ENCODE results near the gene B3GNT4. TPM values are rescaled to one million over a fixed set of nuclear protein-coding genes. Genes with fewer than 3 reads are reported as not detected.
A peak's percentile ranks its signal among the peaks of the same experiment; 100 is the strongest.

The B3GNT4 gene
- total RNA-seq, 1 experiment from 2014 or later, result 0.21 TPM

DNA sequence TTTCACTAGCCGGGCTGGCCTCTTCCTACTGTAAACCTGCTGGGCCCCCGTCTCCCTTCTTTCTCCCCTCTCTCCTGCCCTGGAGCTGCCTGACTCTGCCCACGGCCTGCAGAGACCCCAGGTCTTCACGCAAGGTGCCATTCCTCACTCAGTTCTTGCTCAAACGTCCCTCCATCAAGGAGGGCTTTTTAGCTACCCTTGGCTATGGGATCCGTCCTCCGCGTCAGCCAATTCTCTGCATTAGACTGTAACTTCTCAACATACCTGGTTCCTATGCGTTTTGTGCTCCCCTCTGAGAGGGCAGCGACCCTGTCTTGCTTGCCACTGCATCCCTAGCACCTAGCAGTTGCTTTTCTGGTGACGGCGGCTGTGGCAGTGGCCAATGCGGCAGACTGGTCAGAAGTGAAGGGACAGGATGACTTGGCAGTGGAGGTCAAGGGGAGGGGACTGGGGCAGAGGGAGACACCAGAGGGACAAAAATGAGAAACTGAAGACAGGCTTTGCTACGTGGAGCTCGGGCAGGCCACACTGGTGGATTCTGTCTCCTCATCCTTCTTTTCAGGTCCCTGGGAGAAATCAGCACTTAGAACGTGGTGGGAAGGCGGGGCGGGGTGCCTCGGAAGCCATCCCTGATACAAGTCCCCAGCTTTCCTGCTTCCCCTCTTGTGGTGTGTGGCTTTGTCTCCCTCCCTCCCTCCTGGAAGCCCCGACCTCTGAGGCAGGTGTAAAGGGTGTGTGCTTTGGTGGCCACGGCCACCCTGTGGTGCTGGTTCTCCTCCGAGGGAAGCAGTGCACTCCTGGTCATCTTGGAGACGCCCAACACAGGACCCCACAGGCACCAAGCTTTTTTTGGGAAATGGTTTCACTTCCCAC is 1.8 kb downstream of the B3GNT4 start:
- DNase-seq (ENCODE audit: low read depth, low spot score), result no peak
- in situ Hi-C loops (cut with HindIII; ENCODE audit: low pct_unique_long_range_greater_than_20kb, low sequenced_read_pairs), result no loop called here

DNA sequence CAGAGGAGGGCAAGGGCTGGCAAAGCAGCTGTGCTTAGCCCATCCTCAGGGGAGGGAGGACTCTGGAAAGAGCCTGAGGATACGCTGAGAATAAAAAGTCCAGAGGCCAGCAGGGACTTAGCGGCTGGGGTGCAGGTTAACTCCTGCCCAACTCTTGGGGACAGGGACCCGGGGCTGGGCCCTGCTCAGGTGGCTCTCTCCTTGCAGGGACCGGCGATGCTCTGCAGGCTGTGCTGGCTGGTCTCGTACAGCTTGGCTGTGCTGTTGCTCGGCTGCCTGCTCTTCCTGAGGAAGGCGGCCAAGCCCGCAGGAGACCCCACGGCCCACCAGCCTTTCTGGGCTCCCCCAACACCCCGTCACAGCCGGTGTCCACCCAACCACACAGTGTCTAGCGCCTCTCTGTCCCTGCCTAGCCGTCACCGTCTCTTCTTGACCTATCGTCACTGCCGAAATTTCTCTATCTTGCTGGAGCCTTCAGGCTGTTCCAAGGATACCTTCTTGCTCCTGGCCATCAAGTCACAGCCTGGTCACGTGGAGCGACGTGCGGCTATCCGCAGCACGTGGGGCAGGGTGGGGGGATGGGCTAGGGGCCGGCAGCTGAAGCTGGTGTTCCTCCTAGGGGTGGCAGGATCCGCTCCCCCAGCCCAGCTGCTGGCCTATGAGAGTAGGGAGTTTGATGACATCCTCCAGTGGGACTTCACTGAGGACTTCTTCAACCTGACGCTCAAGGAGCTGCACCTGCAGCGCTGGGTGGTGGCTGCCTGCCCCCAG is 2.8 kb downstream of the B3GNT4 start:
- no peak for DNase-seq (ENCODE audit: low read depth, low spot score)
- in situ Hi-C loops (cut with HindIII; ENCODE audit: low pct_unique_long_range_greater_than_20kb, low sequenced_read_pairs), result no loop called here

DNA sequence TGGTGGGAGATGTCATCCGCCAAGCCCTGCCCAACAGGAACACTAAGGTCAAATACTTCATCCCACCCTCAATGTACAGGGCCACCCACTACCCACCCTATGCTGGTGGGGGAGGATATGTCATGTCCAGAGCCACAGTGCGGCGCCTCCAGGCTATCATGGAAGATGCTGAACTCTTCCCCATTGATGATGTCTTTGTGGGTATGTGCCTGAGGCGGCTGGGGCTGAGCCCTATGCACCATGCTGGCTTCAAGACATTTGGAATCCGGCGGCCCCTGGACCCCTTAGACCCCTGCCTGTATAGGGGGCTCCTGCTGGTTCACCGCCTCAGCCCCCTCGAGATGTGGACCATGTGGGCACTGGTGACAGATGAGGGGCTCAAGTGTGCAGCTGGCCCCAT is 3.5 kb downstream of the B3GNT4 start:
- no peak for DNase-seq (ENCODE audit: low read depth, low spot score)
- in situ Hi-C loops (cut with HindIII; ENCODE audit: low pct_unique_long_range_greater_than_20kb, low sequenced_read_pairs), result no loop called here

DNA sequence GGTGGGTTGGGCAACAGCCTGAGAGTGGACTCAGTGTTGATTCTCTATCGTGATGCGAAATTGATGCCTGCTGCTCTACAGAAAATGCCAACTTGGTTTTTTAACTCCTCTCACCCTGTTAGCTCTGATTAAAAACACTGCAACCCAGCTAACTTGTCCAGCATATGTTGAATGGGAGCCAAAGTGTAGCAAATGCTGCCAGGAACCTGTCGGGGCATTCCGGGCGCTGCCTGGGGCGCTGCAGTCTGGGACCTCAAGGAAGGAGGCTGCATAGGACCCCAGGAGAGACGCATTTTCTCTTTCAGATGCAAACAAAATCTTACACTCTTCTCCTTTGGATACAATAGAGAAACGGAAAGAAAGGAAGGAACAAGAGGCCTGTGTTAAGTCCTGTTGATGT is 3.9 kb downstream of the B3GNT4 start:
- in situ Hi-C loops (cut with HindIII; ENCODE audit: low pct_unique_long_range_greater_than_20kb, low sequenced_read_pairs), result no loop called here
- DNase-seq (ENCODE audit: low read depth, low spot score), result no peak

DNA sequence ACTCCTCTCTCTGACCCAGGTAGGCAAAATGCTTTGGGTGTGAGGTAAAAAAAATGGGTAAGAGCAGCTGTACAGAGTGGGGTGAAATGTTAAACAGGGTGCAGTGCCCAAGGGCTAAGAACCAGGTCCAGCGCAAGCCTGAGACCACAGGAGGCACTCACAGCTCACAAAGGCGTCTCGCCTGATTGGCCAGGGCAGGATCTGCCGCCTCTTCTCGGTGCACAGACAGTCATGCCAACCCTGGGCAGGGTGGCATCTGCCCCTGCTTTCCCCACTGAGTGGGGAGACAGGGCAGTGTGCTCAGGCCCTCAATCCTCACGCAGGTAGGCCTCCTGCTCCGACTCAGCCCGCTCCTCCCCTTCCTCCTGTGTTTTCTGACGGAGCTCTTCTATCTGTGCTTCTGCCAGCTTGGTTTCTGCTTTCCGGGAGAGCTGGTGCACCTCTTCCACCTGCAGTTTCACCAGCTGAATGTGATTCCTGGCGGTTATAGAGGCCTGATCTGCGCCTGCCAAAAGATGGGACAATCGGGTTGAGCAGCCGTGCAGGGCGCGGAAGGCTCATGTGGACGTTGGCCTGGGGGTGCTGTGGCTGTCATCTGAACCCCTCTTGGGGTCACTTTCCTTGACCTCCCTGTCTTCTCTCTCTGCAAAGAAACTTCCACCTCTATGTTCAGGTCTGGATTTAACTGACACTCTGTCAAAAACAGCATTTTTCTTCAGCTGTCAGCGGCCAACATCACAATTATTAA is 4.7 kb downstream of the B3GNT4 start:
- in situ Hi-C loops (cut with HindIII; ENCODE audit: low pct_unique_long_range_greater_than_20kb, low sequenced_read_pairs), result no loop called here
- no peak for DNase-seq (ENCODE audit: low read depth, low spot score)

DNA sequence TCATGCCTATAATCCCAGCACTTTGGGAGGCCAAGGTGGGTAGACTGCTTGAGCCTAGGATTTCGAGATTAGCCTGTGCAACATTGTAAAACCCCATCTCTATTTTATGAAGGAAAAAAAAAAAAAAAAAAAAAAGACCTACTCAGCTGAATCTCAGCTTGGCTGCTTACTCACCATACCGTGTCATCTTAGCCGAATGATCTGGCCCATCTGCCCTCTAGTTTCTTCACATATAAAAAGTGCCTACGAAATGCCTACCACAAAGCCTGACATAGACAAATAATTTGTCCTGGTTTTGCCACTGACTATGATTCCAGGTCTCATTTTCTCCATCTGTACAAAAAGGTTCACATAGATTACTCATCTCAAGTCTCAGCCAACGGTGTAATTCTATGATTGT is 12.3 kb downstream of the B3GNT4 start:
- DNase-seq (ENCODE audit: low read depth, low spot score), result no peak
- in situ Hi-C loops (cut with HindIII; ENCODE audit: low pct_unique_long_range_greater_than_20kb, low sequenced_read_pairs), result no loop called here

DNA sequence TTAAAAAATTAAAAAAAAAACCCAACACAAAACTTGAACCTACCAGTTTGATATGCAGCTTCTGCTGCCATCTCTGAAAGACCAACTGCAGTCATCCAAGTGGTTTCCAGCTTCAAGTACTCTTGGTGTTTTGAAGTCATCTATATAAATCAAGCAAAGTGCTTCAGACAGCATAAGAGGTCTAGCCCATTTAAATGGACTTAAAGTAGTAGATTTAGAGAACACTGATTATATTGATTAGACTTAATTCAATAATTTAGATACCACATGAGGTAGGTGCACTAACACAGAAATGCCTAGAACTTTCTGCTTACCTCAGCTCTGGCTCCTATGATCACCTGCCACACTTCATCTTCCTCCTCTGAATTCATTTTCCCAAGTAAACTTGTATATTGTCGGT is 12.9 kb downstream of the B3GNT4 start:
- DNase-seq (ENCODE audit: low read depth, low spot score), result no peak
- in situ Hi-C loops (cut with HindIII; ENCODE audit: low pct_unique_long_range_greater_than_20kb, low sequenced_read_pairs), result no loop called here

DNA sequence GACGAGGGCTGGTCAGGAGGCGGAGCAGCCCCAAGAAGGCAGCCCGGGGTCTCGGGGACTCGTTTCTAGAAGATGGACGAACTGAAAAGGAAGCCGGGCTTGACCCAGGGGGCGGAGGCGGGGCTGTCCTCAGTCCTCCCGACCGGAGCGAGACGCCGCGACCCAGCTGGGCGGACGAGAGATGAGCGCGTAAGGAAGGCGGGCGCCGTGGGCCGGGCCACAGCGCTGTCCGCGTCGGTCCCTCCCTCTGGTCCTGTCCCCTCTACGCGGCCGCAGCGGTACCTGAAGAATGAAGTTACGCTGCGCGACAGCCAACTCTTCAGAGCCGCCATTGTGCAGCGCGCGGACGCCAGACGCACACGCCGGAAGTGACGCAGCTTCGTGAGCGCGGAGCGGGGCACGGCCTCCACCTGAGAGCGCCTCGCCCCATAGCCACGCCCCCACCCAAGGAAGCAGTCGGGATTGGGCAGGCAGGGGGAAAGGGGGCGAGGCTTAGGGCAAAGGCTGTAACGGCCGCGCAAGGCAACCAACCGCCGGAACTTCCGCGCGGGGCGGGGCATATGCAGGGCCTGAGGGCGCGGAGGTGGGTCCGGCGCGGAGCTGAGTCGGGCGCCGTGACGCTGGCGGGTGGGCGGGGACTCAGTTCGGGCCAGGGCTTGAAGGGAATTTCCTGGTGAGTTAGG is 22.3 kb downstream of the B3GNT4 start, which contains the start of gene DIABLO:
TSS of gene DIABLO (minus strand) at position 370 of the 683 bp plus-strand sequence. CDS start at position 332, 38 bp downstream.
- peak; percentile 99 for DNase-seq (ENCODE audit: low read depth, low spot score)
- in situ Hi-C loops (cut with HindIII; ENCODE audit: low pct_unique_long_range_greater_than_20kb, low sequenced_read_pairs), result no loop called here

DNA sequence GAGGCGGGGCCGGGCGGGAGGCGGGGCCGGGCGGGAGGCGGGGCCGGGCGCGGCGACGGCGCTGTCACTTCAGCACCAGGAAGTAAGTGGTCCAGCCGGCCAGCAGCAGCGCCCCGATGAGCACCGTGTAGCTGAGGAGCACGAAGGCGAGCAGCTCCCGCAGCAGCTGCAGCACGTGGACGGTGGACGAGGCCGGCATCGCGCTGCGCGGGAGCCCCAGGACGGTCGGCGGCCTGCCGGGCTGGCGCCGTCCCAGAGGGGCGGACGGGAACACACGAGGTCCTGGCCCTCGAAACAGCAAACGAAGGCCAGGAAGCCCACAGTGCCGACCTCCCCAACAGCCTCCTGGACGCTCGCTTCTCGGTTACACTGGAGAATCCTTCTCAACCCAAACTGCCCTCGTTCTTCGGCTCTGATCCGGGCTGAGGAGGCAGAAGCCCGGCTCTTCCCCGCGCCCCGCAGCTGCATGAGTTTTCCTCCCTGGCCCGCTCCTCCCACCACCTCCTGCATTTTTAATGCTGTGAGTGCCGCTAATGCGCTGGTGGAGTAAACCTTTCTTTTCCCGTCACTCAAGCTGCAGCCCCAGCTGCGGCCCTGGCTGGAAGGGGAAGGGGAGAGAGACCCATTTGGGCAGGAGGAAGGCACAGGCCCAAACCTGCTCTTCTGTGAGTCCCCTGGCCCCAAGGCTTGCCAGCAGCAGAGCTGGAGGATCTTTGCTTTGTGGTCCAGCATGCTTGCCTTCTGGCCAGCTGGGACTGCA is 23.0 kb downstream of the B3GNT4 start:
- DNase-seq (ENCODE audit: low read depth, low spot score), result no peak
- in situ Hi-C loops (cut with HindIII; ENCODE audit: low pct_unique_long_range_greater_than_20kb, low sequenced_read_pairs), result no loop called here

DNA sequence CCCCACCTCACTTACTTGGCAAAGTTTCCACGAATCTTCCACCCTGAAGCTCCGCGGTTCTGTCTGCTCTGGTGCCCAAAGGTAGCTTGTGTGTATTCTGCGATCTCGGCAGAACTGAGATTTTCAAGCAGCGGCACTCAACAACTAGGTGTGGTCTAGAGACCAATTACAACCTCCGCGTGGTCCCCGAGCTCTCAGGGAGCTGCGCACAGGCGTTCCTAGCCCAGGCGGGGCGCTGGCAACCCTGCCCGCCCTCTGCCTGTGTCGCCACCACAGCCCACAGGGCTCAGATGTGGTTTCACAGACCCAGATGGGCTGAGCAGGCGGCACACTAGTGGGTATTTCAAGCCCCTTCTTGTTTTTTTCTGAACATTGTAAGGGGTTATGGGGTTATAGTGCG is 23.8 kb downstream of the B3GNT4 start:
- DNase-seq (ENCODE audit: low read depth, low spot score), result no peak
- in situ Hi-C loops (cut with HindIII; ENCODE audit: low pct_unique_long_range_greater_than_20kb, low sequenced_read_pairs), result no loop called here

DNA sequence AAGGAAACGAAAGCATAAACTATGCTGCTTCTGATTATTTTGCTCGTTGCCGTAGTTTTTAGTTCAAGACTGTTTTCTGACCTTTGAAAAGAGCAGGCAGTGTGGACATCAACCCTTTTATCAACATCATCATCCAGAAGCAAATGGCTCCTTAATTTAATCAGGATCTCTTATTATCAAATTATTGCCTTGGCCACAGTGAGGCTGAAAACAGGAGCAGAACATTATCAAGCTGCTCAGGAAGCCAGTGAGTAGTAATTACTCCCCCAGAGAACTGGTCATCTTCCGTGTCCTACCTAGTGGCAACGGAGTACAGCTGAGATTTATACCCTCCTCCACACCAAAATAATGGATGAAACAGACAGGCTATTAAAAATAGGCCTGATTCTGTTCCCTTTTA is 24.6 kb downstream of the B3GNT4 start:
- in situ Hi-C loops (cut with HindIII; ENCODE audit: low pct_unique_long_range_greater_than_20kb, low sequenced_read_pairs), result no loop called here
- DNase-seq (ENCODE audit: low read depth, low spot score), result no peak

DNA sequence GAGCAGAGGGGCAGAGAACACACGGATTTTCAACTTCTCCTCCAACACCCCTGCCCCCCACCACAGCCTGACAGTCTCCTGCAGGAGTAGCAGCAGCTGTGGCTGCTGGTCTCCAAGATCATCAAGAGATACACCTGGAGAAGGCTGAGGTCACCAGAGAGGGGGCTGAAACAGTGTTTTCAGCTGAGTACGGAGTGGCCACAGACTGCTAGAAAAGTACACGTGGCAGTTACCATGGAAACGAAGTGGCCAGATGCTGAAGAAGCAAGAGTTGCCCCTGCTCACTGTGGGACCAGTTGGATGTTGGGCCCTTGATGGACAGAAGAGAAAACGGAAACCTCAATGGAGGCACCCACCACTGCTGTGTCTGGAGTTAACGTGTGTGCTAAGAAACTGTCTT is 27.3 kb downstream of the B3GNT4 start:
- in situ Hi-C loops (cut with HindIII; ENCODE audit: low pct_unique_long_range_greater_than_20kb, low sequenced_read_pairs), result no loop called here
- DNase-seq (ENCODE audit: low read depth, low spot score), result no peak

DNA sequence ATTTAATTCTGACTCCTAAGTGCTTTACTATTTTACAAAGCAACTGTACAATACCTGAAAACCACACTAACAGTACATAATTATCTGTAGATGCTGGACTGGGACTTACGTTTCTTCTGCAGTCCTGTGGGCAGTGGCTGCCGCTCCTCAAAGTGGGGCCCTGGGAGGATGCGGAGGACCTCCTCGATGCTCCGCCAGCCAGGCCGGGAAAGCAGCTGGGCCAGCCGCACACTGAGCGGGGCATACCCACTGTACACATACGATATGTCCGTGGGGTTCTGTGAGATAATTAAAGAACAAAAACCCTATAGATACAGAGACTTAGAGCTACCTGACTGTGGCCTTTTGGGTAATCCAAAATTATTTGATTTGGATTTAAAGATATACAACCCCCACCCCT is 29.2 kb downstream of the B3GNT4 start:
- no peak for DNase-seq (ENCODE audit: low read depth, low spot score)
- in situ Hi-C loops (cut with HindIII; ENCODE audit: low pct_unique_long_range_greater_than_20kb, low sequenced_read_pairs), result no loop called here

DNA sequence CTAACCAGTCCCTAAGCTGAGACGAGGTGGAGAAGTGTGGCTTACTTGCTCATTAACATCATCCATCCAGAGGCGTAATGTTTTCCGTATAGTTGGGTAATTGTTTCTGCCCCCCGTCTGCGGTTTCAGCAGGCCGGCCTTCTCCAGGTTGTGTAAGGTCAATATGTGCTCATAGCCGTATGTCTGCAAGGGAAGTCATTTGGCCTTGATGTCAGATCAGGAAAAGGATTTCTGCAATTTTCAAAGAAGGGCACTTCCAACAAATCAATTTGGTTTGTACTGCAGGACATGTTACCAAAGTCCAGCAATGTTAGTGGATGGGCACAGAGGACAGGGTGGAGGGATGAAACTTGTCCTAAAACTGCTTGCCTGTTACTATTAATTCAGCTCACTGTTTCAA is 32.2 kb downstream of the B3GNT4 start:
- DNase-seq (ENCODE audit: low read depth, low spot score), result no peak
- in situ Hi-C loops (cut with HindIII; ENCODE audit: low pct_unique_long_range_greater_than_20kb, low sequenced_read_pairs), result no loop called here

DNA sequence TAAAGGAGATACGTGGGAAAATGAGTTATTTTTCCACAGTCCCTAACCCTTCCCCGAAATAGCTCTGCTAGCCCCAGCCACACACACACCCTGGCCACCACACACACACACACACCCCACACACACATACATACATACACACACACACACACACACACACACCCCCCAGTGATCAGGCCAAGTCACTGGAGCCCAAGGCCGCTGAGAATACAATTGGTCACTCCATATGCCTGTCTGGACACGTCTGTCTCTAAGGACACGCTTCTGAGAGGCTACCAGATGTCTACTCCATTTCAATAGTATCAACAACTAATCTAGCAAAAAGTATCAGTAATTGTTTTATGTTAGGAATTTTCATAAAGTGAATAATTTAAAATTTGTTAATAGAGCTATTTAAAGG is 35.4 kb downstream of the B3GNT4 start:
- no peak for DNase-seq (ENCODE audit: low read depth, low spot score)
- in situ Hi-C loops (cut with HindIII; ENCODE audit: low pct_unique_long_range_greater_than_20kb, low sequenced_read_pairs), result no loop called here

DNA sequence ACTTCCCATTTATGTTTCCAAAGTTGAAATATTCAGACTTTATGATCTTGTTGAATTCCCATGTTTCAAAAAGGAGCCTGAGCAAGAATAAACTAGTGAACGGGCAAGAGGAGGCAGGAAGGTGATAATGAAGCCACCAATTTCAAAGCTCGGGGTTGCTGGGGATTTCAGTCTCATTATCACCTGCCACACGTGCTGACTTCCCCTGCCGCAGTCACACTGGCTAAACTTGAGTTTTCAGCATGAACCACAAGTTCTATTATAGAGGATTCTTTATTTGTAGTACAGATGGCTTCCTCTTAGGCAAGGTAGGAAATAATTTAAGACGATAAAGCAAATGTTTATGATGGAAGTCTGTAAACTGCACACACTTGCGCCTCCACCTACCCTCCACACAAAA is 40.5 kb downstream of the B3GNT4 start:
- in situ Hi-C loops (cut with HindIII; ENCODE audit: low pct_unique_long_range_greater_than_20kb, low sequenced_read_pairs), result no loop called here
- no peak for DNase-seq (ENCODE audit: low read depth, low spot score)
